WERI-Rb-1 (cell line): ENCODE results near the gene KDM6A.
"Not testable (repeated sequence)": the region's sequence is repeated elsewhere in the genome, so short reads cannot be mapped to it uniquely, and the experiment has no call there.

Source experiments
- DNase-seq: peaks from one replicate; pipeline ENCODE4 v3.0.0-alpha.2; 2020
- H3K27ac ChIP-seq: fragments of 250-450 bp; sonication (Bioruptor Pico); 2 replicates; pipeline ENCODE4 v1.5.1; 2020; ENCODE audit warnings: mild to moderate bottlenecking, moderate library complexity
- H3K27me3 ChIP-seq: fragments of 250-450 bp; sonication (Bioruptor Pico); 2 replicates; pipeline ENCODE4 v1.5.1; 2021; ENCODE audit warnings: mild to moderate bottlenecking, low read depth, moderate library complexity; ENCODE audit not compliant: insufficient read depth, severe bottlenecking
- H3K36me3 ChIP-seq: fragments of 250-450 bp; sonication (Bioruptor Pico); 2 replicates; pipeline ENCODE4 v1.5.1; 2020; ENCODE audit warnings: mild to moderate bottlenecking, moderate library complexity
- H3K4me3 ChIP-seq: 2 replicates; pipeline ENCODE4 v1.5.1; 2011; ENCODE audit warnings: low read depth, mild to moderate bottlenecking, control low read depth, low read length
- H3K9me3 ChIP-seq: fragments of 250-450 bp; sonication (Bioruptor Pico); 2 replicates; pipeline ENCODE4 v1.5.1; 2021; ENCODE audit warnings: mild to moderate bottlenecking, moderate library complexity; ENCODE audit not compliant: severe bottlenecking
- CTCF ChIP-seq: IDR thresholded peaks from 2 replicates; pipeline ENCODE4 v1.5.1; 2011; ENCODE audit warnings: low read depth, mild to moderate bottlenecking, control low read depth, inconsistent platforms, low read length

The KDM6A gene

GRCh38 chrX:44843753-44844152 is 29.2 kb upstream of the KDM6A start, which contains the start of gene DUSP21:
Gene DUSP21 (plus strand): TSS chrX:44844021. CDS start chrX:44844133, 112 bp downstream.
- H3K9me3 ChIP-seq, result no peaks in the 10 kb centered on the region
- no peak within 1 kb of the TSS for H3K27ac ChIP-seq
- no peak for TF ChIP-seq CTCF
- H3K4me3 ChIP-seq, result no peak within 1 kb of the TSS
- H3K27me3 ChIP-seq, result no peaks in the 10 kb centered on the region
- H3K36me3 ChIP-seq, result no peaks in the 10 kb centered on the region
- DNase-seq, result no peak

- TF ChIP-seq CTCF, result no peak
- H3K27me3 ChIP-seq, result no peaks in the 10 kb centered on the region
- no peaks in the 10 kb centered on the region for H3K36me3 ChIP-seq
- H3K27ac ChIP-seq, result no peak overlapping the region
- DNase-seq, result no peak
- H3K4me3 ChIP-seq, result no peak overlapping the region
- H3K9me3 ChIP-seq, result no peaks in the 10 kb centered on the region
These were observed 28.8 kb upstream of the KDM6A start for GRCh38 chrX:44844204-44844603.

- not testable (repeated sequence) for H3K4me3 ChIP-seq, H3K36me3 ChIP-seq, H3K27ac ChIP-seq, H3K9me3 ChIP-seq, H3K27me3 ChIP-seq, DNase-seq
These were observed 22.1 kb upstream of the KDM6A start for GRCh38 chrX:44850891-44851290.

- Histone ChIP-seq H3K27me3 (no peaks in the 10 kb centered on the region), H3K27ac (peak overlapping the region; percentile 98; the same call in 1 of the 2 replicates), H3K36me3 (peaks cover 23% of the 10 kb centered on the region), H3K4me3 (peak overlapping the region; percentile 93), H3K9me3 (no peaks in the 10 kb centered on the region)
- DNase-seq, result no peak
- no peak for TF ChIP-seq CTCF
These were observed 1.8 kb upstream of the KDM6A start for GRCh38 chrX:44871114-44871645.

DNA sequence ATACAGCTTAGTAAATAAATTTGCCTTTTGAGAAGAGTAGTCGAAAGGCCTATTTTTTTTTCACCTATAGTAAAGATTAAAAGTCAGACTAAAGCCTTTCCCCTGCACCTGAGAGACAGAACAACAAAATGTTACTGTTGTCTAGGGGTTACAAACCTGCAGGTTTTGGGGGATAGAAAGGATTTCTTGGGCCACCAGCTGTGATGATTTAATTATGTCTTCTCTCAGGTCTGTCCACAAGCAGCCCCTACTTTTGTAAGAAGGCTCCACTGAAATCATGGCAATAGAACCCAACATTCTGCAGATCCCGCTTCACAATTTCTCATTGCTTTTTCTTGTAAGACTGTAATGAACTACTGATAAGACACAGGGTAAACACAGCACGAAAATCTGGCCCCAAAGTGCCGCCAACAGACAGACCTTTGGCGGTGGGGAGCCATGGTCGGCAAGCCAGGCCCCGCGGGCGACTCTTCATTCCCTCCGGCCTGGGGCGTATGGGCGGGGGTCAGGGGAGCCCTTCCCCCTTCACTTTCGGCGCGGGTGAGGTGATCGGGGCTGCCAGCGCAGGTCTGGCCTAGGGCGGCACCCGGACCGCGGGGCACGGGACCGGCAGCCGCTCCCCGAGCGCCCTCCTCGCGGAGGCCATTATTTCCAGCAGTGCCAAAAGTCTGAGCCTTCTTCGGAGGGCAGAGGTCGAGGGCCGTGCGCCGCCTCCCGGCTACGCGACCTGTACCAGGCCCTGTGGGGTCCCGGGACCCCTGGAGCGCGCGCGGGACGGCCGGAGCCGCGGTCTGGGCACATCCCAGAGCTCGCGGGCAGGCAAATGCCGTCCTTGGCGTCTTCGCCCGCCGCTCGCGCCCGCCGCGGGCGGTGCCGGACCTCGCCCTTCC is 812 bp upstream of the KDM6A start:
- H3K9me3 ChIP-seq, result no peaks in the 10 kb centered on the region
- peaks cover 23% of the 10 kb centered on the region for H3K36me3 ChIP-seq
- H3K4me3 ChIP-seq, result peak overlapping the region; percentile 93
- TF ChIP-seq CTCF, result no peak
- H3K27me3 ChIP-seq, result no peaks in the 10 kb centered on the region
- DNase-seq, result peak; percentile 50
- peak overlapping the region; percentile 98 for H3K27ac ChIP-seq

DNA sequence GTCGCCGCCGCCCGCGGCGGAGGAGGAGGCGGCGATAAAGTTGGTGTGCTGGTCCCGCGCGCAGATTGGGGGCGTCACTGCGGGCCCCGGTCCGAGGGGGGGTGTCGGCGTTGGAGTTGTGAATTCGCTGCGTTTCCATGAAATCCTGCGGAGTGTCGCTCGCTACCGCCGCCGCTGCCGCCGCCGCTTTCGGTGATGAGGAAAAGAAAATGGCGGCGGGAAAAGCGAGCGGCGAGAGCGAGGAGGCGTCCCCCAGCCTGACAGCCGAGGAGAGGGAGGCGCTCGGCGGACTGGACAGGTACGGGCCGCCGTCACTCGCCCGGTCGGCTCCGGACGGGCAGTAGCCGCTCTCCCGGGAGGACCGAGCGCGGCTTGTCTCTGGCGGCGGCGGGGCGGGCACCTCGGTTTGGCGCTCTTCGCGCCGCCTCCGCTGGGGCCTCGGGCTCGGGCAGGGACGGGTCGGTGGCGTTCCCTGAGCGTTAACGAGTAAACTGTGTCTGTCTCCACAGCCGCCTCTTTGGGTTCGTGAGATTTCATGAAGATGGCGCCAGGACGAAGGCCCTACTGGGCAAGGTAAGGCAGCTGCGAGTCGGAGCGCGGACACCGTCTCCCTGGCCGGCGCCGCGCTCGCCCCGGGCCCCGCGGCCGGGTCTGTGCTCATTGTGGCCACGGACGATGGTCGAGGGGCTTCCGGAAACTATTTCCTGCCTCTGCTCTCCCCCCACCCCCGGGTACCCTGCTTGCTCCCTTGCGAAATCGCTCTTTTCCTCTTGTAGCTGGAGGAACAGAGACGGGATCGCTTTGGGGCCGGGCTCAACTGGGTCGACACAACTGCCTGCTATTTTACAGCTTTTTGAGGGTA is 658 bp downstream of the KDM6A start:
- H3K36me3 ChIP-seq, result peaks cover 23% of the 10 kb centered on the region
- peak; percentile 60 for DNase-seq
- TF ChIP-seq CTCF, result no peak
- H3K9me3 ChIP-seq, result no peaks in the 10 kb centered on the region
- no peaks in the 10 kb centered on the region for H3K27me3 ChIP-seq
- peak overlapping the region; percentile 97 for H3K27ac ChIP-seq
- H3K4me3 ChIP-seq, result peak overlapping the region; percentile 97
